Caco-2 (cell line): ENCODE results near the gene QPRT. TPM values are rescaled to one million over a fixed set of nuclear protein-coding genes. Genes with fewer than 3 reads are reported as not detected.
"Not testable (repeated sequence)": the region's sequence is repeated elsewhere in the genome, so short reads cannot be mapped to it uniquely, and the experiment has no call there.

Source experiments
- BruUV-seq: library from RNA; stranded (reverse); fragments of 400-500 nt; replicated peaks from 2 replicates; lab custom pipeline; 2021; lab: Mats Ljungman, UMichigan
- CTCF ChIA-PET: fragments of 300-600 bp; sonication (Branson Sonifier 250); formaldehyde crosslinking; loops from one replicate; lab custom pipeline; 2022; ENCODE audit warnings: antibody characterized with exemption; lab: Charles Lee
- POLR2A ChIA-PET: fragments of 300-600 bp; sonication (Branson Sonifier 250); formaldehyde crosslinking; loops from one replicate; lab custom pipeline; 2022; ENCODE audit warnings: antibody characterized with exemption; lab: Charles Lee
- DNase-seq, 2 experiments: peaks; one replicate each; pipeline versions ENCODE4 v3.0.0 to v3.0.0-alpha.2; 2020 to 2022
- H3K27me3 ChIP-seq: replicated peaks from 2 replicates; pipeline ENCODE4 v1.6.0; 2011; ENCODE audit warnings: low read length; ENCODE audit not compliant: control insufficient read depth, insufficient read depth
- H3K36me3 ChIP-seq: 2 replicates; pipeline ENCODE4 v1.5.1; 2011; ENCODE audit warnings: low read length; ENCODE audit not compliant: control insufficient read depth, insufficient read depth
- H3K4me1 ChIP-seq: fragments of 250-450 bp; sonication (Bioruptor Pico); 2 replicates; pipeline ENCODE4 v1.5.1; 2020; ENCODE audit warnings: mild to moderate bottlenecking
- H3K4me3 ChIP-seq: 2 replicates; pipeline ENCODE4 v1.5.1; 2011; ENCODE audit warnings: low read depth, mild to moderate bottlenecking, control low read depth, low read length
- H3K9me3 ChIP-seq: fragments of 250-450 bp; sonication (Bioruptor Pico); 2 replicates; pipeline ENCODE4 v1.5.1; 2020; ENCODE audit warnings: mild to moderate bottlenecking, moderate library complexity
- H3K27ac Mint-ChIP-seq: one replicate; pipeline ENCODE4 v1.8.0; 2022; ENCODE audit warnings: mixed read lengths; ENCODE audit not compliant: unreplicated experiment
- H3K27me3 Mint-ChIP-seq: one replicate; pipeline ENCODE4 v1.8.0; 2022; ENCODE audit warnings: mixed read lengths; ENCODE audit not compliant: insufficient read depth, unreplicated experiment
- H3K36me3 Mint-ChIP-seq: one replicate; pipeline ENCODE4 v1.8.0; 2022; ENCODE audit warnings: mild to moderate bottlenecking, mixed read lengths; ENCODE audit not compliant: insufficient read depth, unreplicated experiment
- H3K4me1 Mint-ChIP-seq: one replicate; pipeline ENCODE4 v1.8.0; 2022; ENCODE audit warnings: low read depth, mixed read lengths; ENCODE audit not compliant: unreplicated experiment
- H3K4me3 Mint-ChIP-seq: one replicate; pipeline ENCODE4 v1.8.0; 2022; ENCODE audit warnings: mild to moderate bottlenecking, moderate library complexity, mixed read lengths; ENCODE audit not compliant: unreplicated experiment
- H3K9me3 Mint-ChIP-seq: one replicate; pipeline ENCODE4 v1.8.0; 2022; ENCODE audit warnings: mixed read lengths; ENCODE audit not compliant: unreplicated experiment
- CTCF ChIP-seq, 2 experiments: fragments of 200-600 bp in 1 of 2; IDR thresholded peaks; 1 replicate in 1 of 2; 2 replicates in 1 of 2; pipeline versions ENCODE4 v1.5.1 to v1.8.0; 2011 to 2022; ENCODE audit warnings: antibody characterized with exemption in 1 of 2, control low read depth in 1 of 2, inconsistent platforms in 1 of 2, low read depth in 1 of 2, low read length in 1 of 2, mild to moderate bottlenecking in 1 of 2, moderate library complexity in 1 of 2; ENCODE audit not compliant: insufficient read depth in 1 of 2, severe bottlenecking in 1 of 2, unreplicated experiment in 1 of 2
- intact Hi-C: fragments of 100-400 bp; cut with micrococcal nuclease; formaldehyde crosslinking; loops from one replicate; pipeline ENCODE4 v1.10.0; 2022; ENCODE audit not compliant: unreplicated experiment
- total RNA-seq: library from RNA; stranded (reverse); gene quantifications from 2 replicates; pipeline ENCODE4 v1.2.3, GENCODE V29; 2022

Gene QPRT
- total RNA-seq, 1 experiment from 2014 or later = 178 TPM

GRCh38 chr16:29665294-29666077, 13.5 kb upstream of the QPRT start:
- CTCF ChIA-PET = no interaction called here
- H3K4me3 Mint-ChIP-seq = no peak overlapping the region

GRCh38 chr16:29667322-29667610, 11.7 kb upstream of the QPRT start:
- H3K36me3 Mint-ChIP-seq, H3K4me1 ChIP-seq, H3K36me3 ChIP-seq, POLR2A ChIA-PET, DNase-seq, H3K27ac Mint-ChIP-seq, intact Hi-C loops, H3K27me3 Mint-ChIP-seq, H3K4me3 Mint-ChIP-seq, H3K27me3 ChIP-seq, H3K9me3 ChIP-seq, H3K4me3 ChIP-seq, H3K9me3 Mint-ChIP-seq, BruUV-seq, CTCF ChIA-PET: not testable (repeated sequence)
- peaks cover 15% of the 10 kb centered on the region for H3K4me1 Mint-ChIP-seq

More at GRCh38 chr16:29665294-29666077, 13.5 kb upstream of the QPRT start:
- Histone ChIP-seq H3K9me3 (no peaks in the 10 kb centered on the region), H3K36me3 (no peaks in the 10 kb centered on the region), H3K4me1 (no peaks in the 10 kb centered on the region), H3K4me3 (no peak overlapping the region), H3K27me3 (no peaks in the 10 kb centered on the region)
- H3K27ac Mint-ChIP-seq = no peak overlapping the region
- BruUV-seq = no TSS peak
- no peak for TF ChIP-seq CTCF (IDR thresholded peaks at IDR 0.05; ENCODE audit: insufficient read depth in 1 of 2, low read depth in 1 of 2, low read length in 1 of 2, severe bottlenecking in 1 of 2, unreplicated experiment in 1 of 2)
- DNase-seq = no peak
- intact Hi-C loops = no loop called here
- H3K36me3 Mint-ChIP-seq = no peaks in the 10 kb centered on the region
- H3K9me3 Mint-ChIP-seq = no peaks in the 10 kb centered on the region
- peaks cover 15% of the 10 kb centered on the region for H3K4me1 Mint-ChIP-seq
- POLR2A ChIA-PET = no interaction called here
- H3K27me3 Mint-ChIP-seq = no peaks in the 10 kb centered on the region

DNA sequence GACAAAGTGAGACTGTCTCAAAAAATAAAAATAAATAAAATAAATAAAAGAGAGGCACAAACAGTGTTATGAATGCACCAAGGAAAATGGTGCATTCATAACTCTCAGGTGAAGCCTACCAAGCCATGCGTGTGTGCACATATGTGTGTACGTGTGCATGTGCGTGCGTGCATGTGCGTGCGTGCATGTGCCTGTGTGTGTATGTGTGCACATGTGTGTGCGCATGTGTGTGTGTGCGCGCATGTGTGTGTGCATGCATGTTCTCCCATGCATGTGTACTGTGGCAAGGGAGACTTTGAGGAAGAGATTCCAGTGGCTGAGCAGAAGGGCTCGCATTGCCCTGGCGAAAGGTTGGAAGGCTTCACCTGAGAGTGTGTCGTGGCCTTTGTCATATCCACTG, 11.2 kb upstream of the QPRT start:
- H3K27ac Mint-ChIP-seq = no peak overlapping the region
- POLR2A ChIA-PET = no interaction called here
- DNase-seq = no peak
- Histone ChIP-seq H3K4me3 (no peak overlapping the region), H3K4me1 (no peaks in the 10 kb centered on the region), H3K36me3 (no peaks in the 10 kb centered on the region), H3K27me3 (no peaks in the 10 kb centered on the region), H3K9me3 (no peaks in the 10 kb centered on the region)
- H3K27me3 Mint-ChIP-seq = no peaks in the 10 kb centered on the region
- CTCF ChIA-PET = no interaction called here
- no peaks in the 10 kb centered on the region for H3K36me3 Mint-ChIP-seq
- peaks cover 15% of the 10 kb centered on the region for H3K4me1 Mint-ChIP-seq
- intact Hi-C loops = no loop called here
- TF ChIP-seq CTCF (IDR thresholded peaks at IDR 0.05; ENCODE audit: insufficient read depth in 1 of 2, low read depth in 1 of 2, low read length in 1 of 2, severe bottlenecking in 1 of 2, unreplicated experiment in 1 of 2) = no peak
- no TSS peak for BruUV-seq
- no peaks in the 10 kb centered on the region for H3K9me3 Mint-ChIP-seq
- H3K4me3 Mint-ChIP-seq = no peak overlapping the region
